A549 (cell line): Measurements from ENCODE around the gene TMEM190. TPM values are rescaled to one million over a fixed set of nuclear protein-coding genes. Genes with fewer than 3 reads are reported as not detected.

ENCODE experiments used
- ATAC-seq, 2 experiments: fragments of 200-7000 bp in 1 of 2; fragments of >200 bp in 1 of 2; cut with Nextera tagmentation in 1 of 2; cut with Tn5 transposase in 1 of 2; 3 replicates each; pipeline versions ENCODE4 v1.8.0 to v1.9.1; 2018 to 2020; ENCODE audit warnings: mild to moderate bottlenecking in 1 of 2, moderate library complexity in 1 of 2
- CTCF ChIA-PET: fragments of 300-600 bp; sonication (Branson Sonifier 250); formaldehyde crosslinking; extraction: SDS; loops from one replicate; lab custom pipeline; 2021; ENCODE audit warnings: antibody characterized with exemption, inconsistent platforms; lab: Yijun Ruan, JAX
- POLR2A ChIA-PET: fragments of 350-600 bp; formaldehyde crosslinking; extraction: SDS; loops from one replicate; lab custom pipeline; 2021; ENCODE audit warnings: antibody characterized with exemption, inconsistent platforms; lab: Yijun Ruan, JAX
- DNase-seq, 2 experiments: peaks; one replicate each; pipeline versions ENCODE4 v3.0.0 to v3.0.0-alpha.2; 2011 to 2016; ENCODE audit warnings: low read depth in 1 of 2, low spot score in 1 of 2
- FAIRE-seq: peaks from 2 replicates; lab custom pipeline; 2011; peaks lifted over from hg19 to GRCh38; lab: Jason Lieb, UNC
- H3K27ac ChIP-seq, 2 experiments: fragments of >200 bp; sonication (Bioruptor Twin); formaldehyde crosslinking; 3 replicates each; pipeline ENCODE4 v1.5.1; 2016 to 2017
- H3K4me1 ChIP-seq: fragments of >200 bp; sonication (Bioruptor Twin); formaldehyde crosslinking; 3 replicates; pipeline ENCODE4 v1.6.1; 2016
- H3K4me2 ChIP-seq: fragments of >200 bp; sonication (Bioruptor Twin); formaldehyde crosslinking; 3 replicates; pipeline ENCODE4 v1.6.1; 2016
- H3K4me3 ChIP-seq: fragments of >200 bp; sonication (Bioruptor Twin); formaldehyde crosslinking; 3 replicates; pipeline ENCODE4 v1.5.1; 2016
- H3K9me3 ChIP-seq: fragments of >200 bp; sonication (Bioruptor Twin); formaldehyde crosslinking; 3 replicates; pipeline ENCODE4 v1.6.1; 2016
- ATOH8 ChIP-seq: fragments of 250-450 bp; sonication (Bioruptor Pico); IDR thresholded peaks from 2 replicates; pipeline ENCODE4 v1.5.0; 2020; ENCODE audit warnings: low read depth, mild to moderate bottlenecking, moderate library complexity
- BCL3 ChIP-seq: fragments of >200 bp; sonication (Bioruptor Twin); formaldehyde crosslinking; IDR thresholded peaks from 3 replicates; pipeline ENCODE4 v1.6.1; 2016
- CEBPB ChIP-seq, 2 experiments: fragments of >200 bp in 1 of 2; sonication (Bioruptor Twin) in 1 of 2; formaldehyde crosslinking in 1 of 2; IDR thresholded peaks; 2 replicates each; pipeline ENCODE4 v1.6.1; 2012 to 2016
- CHD2 ChIP-seq: fragments of 150-350 bp; IDR thresholded peaks from 2 replicates; pipeline ENCODE4 v1.6.1; 2014; ENCODE audit warnings: low read length; ENCODE audit not compliant: partially characterized antibody
- E2F6 ChIP-seq: IDR thresholded peaks from 2 replicates; pipeline ENCODE4 v1.6.1; 2012; ENCODE audit warnings: low read depth, borderline replicate concordance
- EHF ChIP-seq: fragments of 250-450 bp; sonication (Bioruptor Pico); IDR thresholded peaks from 2 replicates; pipeline ENCODE4 v1.5.0; 2020; ENCODE audit warnings: mild to moderate bottlenecking
- GATA3 ChIP-seq: IDR thresholded peaks from 2 replicates; pipeline ENCODE4 v1.6.1; 2012; ENCODE audit warnings: borderline replicate concordance
- HOXB13 ChIP-seq: fragments of 250-450 bp; sonication (Bioruptor Pico); IDR thresholded peaks from 2 replicates; pipeline ENCODE4 v1.5.0; 2020; ENCODE audit warnings: low read depth, mild to moderate bottlenecking, moderate library complexity
- HOXB5 ChIP-seq: fragments of 250-450 bp; sonication (Bioruptor Pico); IDR thresholded peaks from 2 replicates; pipeline ENCODE4 v1.5.0; 2020; ENCODE audit warnings: mild to moderate bottlenecking, moderate library complexity
- JUN ChIP-seq, 2 experiments: fragments of >200 bp; sonication (Bioruptor Twin); formaldehyde crosslinking; IDR thresholded peaks; 2 replicates in 1 of 2; 3 replicates in 1 of 2; pipeline ENCODE4 v1.6.1; 2016 to 2017
- MAX ChIP-seq: IDR thresholded peaks from 2 replicates; pipeline ENCODE4 v1.6.1; 2012
- POLR2A ChIP-seq: IDR thresholded peaks from 2 replicates; pipeline ENCODE4 v1.6.1; 2012; ENCODE audit warnings: mild to moderate bottlenecking, low read length
- POLR2AphosphoS2 ChIP-seq: conservative IDR thresholded peaks from 2 replicates; pipeline ENCODE4 v1.6.1; 2012; ENCODE audit warnings: low read length, improper control_type of control experiment, inconsistent platforms
- RNF2 ChIP-seq: fragments of 200-600 bp; sonication (generic); IDR thresholded peaks from 2 replicates; pipeline ENCODE4 v1.6.1; 2016; ENCODE audit warnings: low read depth, mild to moderate bottlenecking, antibody characterized with exemption, moderate library complexity, borderline replicate concordance
- WGBS: methylation state at CpG from one replicate; pipeline ENCODE4 v1.1.6; 2017; ENCODE audit errors: missing lambda C conversion rate; 5-methylcytosine and 5-hydroxymethylcytosine counted together
- polyA plus RNA-seq, 4 experiments: library from polyadenylated mRNA; depleted of rRNA in 3 of 4; stranded (reverse); fragments of >200 nt; fragmentation: RNase III in 1 of 4; extraction: RNeasy Plus Mini Kit Qiagen cat#74134 plus additional on column Dnase treatment in 1 of 4; gene quantifications; 2 replicates in 3 of 4; 3 replicates in 1 of 4; pipeline ENCODE4 v1.2.3, GENCODE V29; 2011 to 2017

Gene TMEM190
- polyA plus RNA-seq, 2 of the 4 experiments (the other 2 are of a cell fraction), result 0.58 to 1.7 TPM

GRCh38 chr19:55384131-55384919 is 7.7 kb downstream of the TMEM190 start, which contains the start of gene TMEM238:
TSS of gene TMEM238 (minus strand) at chr19:55384292. CDS start at chr19:55384259, 33 bp downstream.
- Histone ChIP-seq H3K9me3 (peaks cover 6% of the 10 kb centered on the region; the same call in 2 of the 3 replicates), H3K27ac (peak within 1 kb of the TSS; percentile 89 to 99), H3K4me3 (peak within 1 kb of the TSS; percentile 89), H3K4me2 (peak within 1 kb of the TSS; percentile 92), H3K4me1 (peaks cover 40% of the 10 kb centered on the region)
- no peak for FAIRE-seq
- TF ChIP-seq E2F6 (no peak), POLR2AphosphoS2 (no peak), JUN (IDR thresholded peaks at IDR 0.05) (peak; percentile 30 to 47; a peak in 3 of 5 replicates), RNF2 (0 out of 2 replicates have a peak, but pooled peaks have one; percentile 18), BCL3 (0 out of 3 replicates have a peak, but pooled peaks have one; percentile 65), POLR2A (peak; percentile 25)
- 43% methylated on average over 38 of the region's 72 CpGs for WGBS
- DNase-seq, result no peak
- peak; percentile 1 to 32; a peak in 4 of 6 replicates for ATAC-seq
- ChIA-PET POLR2A (interaction anchor here (0.8 to 4.5 kb wide), 19 partner anchors 9 to 243 kb away, joined by 3 to 47 read pairs (median 5); partner anchors contain the start of genes BRSK1, HSPBP1, IL11 and KMT5C), CTCF (interaction anchor here (0.6 to 3.2 kb wide), 50 partner anchors 9 to 248 kb away, joined by 3 to 62 read pairs (median 6); partner anchors contain the start of genes DNAAF3, GARIN5B, HSPBP1 and IL11)

GRCh38 chr19:55384920-55385723 is 8.5 kb downstream of the TMEM190 start:
- Histone ChIP-seq H3K4me1 (peaks cover 42% of the 10 kb centered on the region), H3K27ac (peak overlapping the region; percentile 89 to 99), H3K4me2 (peak overlapping the region; percentile 92), H3K4me3 (peak overlapping the region; percentile 89), H3K9me3 (peaks cover 6% of the 10 kb centered on the region; the same call in 2 of the 3 replicates)
- WGBS, result 9% methylated on average over 34 of the region's 34 CpGs
- 0 out of 2 replicates have a peak, but pooled peaks have one; percentile 28 for TF ChIP-seq EHF
- TF ChIP-seq HOXB5 (CRISPR knock-in tag), result 0 out of 2 replicates have a peak, but pooled peaks have one; percentile 22
- TF ChIP-seq POLR2A, result peak; percentile 25
- no peak for TF ChIP-seq CHD2
- TF ChIP-seq MAX, result peak; percentile 55
- peak; percentile 41; the same call in 1 of the 2 replicates for TF ChIP-seq GATA3
- TF ChIP-seq ATOH8, result 0 out of 2 replicates have a peak, but pooled peaks have one; percentile 33
- TF ChIP-seq HOXB13 (CRISPR knock-in tag), result peak; percentile 74; the same call in 1 of the 2 replicates
- TF ChIP-seq CEBPB (IDR thresholded peaks at IDR 0.05), result no peak
- TF ChIP-seq E2F6, result peak; percentile 41; the same call in 1 of the 2 replicates
- DNase-seq (peak; percentile 92 to 97), ATAC-seq (peak; percentile 67 to 87), FAIRE-seq (peak; percentile 81)
- ChIA-PET POLR2A (interaction anchor here (0.9 to 6.5 kb wide), 10 partner anchors 10 to 126 kb away, joined by 4 to 55 read pairs (median 10); partner anchors contain the start of genes HSPBP1, IL11, KMT5C and PPP6R1), CTCF (interaction anchor here (0.6 to 3.2 kb wide), 35 partner anchors 9 to 247 kb away, joined by 3 to 62 read pairs (median 8); partner anchors contain the start of genes DNAAF3, GARIN5B, HSPBP1 and IL11)
